H9 (cell line): ENCODE data around the gene ALDOA. TPM values are rescaled to one million over a fixed set of nuclear protein-coding genes. Genes with fewer than 3 reads are reported as not detected.

Experiments
- DNase-seq: peaks from one replicate; pipeline ENCODE4 v3.0.0-alpha.2; 2017
- H2AFZ ChIP-seq: one replicate; pipeline ENCODE4 v1.6.1; 2013; ENCODE audit warnings: mild to moderate bottlenecking, low read length, control low read depth, moderate library complexity
- H2AK5ac ChIP-seq: 2 replicates; pipeline ENCODE4 v1.6.1; 2013; ENCODE audit warnings: low read length, control low read depth, mixed read lengths; ENCODE audit not compliant: insufficient read length
- H2BK120ac ChIP-seq: one replicate; pipeline ENCODE4 v1.6.1; 2013; ENCODE audit warnings: low read depth, mild to moderate bottlenecking, low read length, control low read depth, inconsistent platforms; ENCODE audit not compliant: poor library complexity, severe bottlenecking
- H2BK12ac ChIP-seq: 2 replicates; pipeline ENCODE4 v1.6.1; 2013; ENCODE audit warnings: low read length, control low read depth, mixed read lengths, low read depth; ENCODE audit not compliant: insufficient read length
- H2BK15ac ChIP-seq: 2 replicates; pipeline ENCODE4 v1.6.1; 2013; ENCODE audit warnings: low read depth, low read length, control low read depth
- H2BK20ac ChIP-seq: one replicate; pipeline ENCODE4 v1.6.1; 2013; ENCODE audit warnings: low read depth, mild to moderate bottlenecking, low read length, control low read depth, inconsistent platforms; ENCODE audit not compliant: poor library complexity, severe bottlenecking
- H2BK5ac ChIP-seq: 2 replicates; pipeline ENCODE4 v1.6.1; 2013; ENCODE audit warnings: low read length, control low read depth, mixed read lengths; ENCODE audit not compliant: insufficient read length
- H3K14ac ChIP-seq: 2 replicates; pipeline ENCODE4 v1.6.1; 2013; ENCODE audit warnings: low read length, control low read depth; ENCODE audit not compliant: insufficient read depth
- H3K18ac ChIP-seq: 2 replicates; pipeline ENCODE4 v1.6.1; 2013; ENCODE audit warnings: low read depth, mild to moderate bottlenecking, mixed read lengths, low read length, control low read depth; ENCODE audit not compliant: insufficient read length
- H3K23ac ChIP-seq: 2 replicates; pipeline ENCODE4 v1.6.1; 2013; ENCODE audit warnings: low read length, control low read depth, mixed read lengths, low read depth; ENCODE audit not compliant: insufficient read length
- H3K23me2 ChIP-seq: 2 replicates; pipeline ENCODE4 v1.6.1; 2013; ENCODE audit warnings: low read depth, mild to moderate bottlenecking, mixed read lengths, low read length, control low read depth; ENCODE audit not compliant: insufficient read length, poor library complexity, severe bottlenecking
- H3K27ac ChIP-seq: 2 replicates; pipeline ENCODE4 v1.5.1; 2013; ENCODE audit warnings: low read length, control low read depth, mixed read lengths, low read depth; ENCODE audit not compliant: insufficient read length
- H3K27me3 ChIP-seq: 2 replicates; pipeline ENCODE4 v1.6.1; 2013; ENCODE audit warnings: low read length, control low read depth, inconsistent platforms; ENCODE audit not compliant: insufficient read depth
- H3K4ac ChIP-seq: 2 replicates; pipeline ENCODE4 v1.6.1; 2013; ENCODE audit warnings: low read depth, mild to moderate bottlenecking, control low read depth, inconsistent platforms, low read length, moderate library complexity
- H3K4me1 ChIP-seq: 2 replicates; pipeline ENCODE4 v1.6.1; 2013; ENCODE audit warnings: low read length, control low read depth, inconsistent platforms; ENCODE audit not compliant: insufficient read depth
- H3K4me2 ChIP-seq: 2 replicates; pipeline ENCODE4 v1.6.1; 2013; ENCODE audit warnings: low read length, control low read depth, mixed read lengths; ENCODE audit not compliant: insufficient read length, insufficient read depth
- H3K56ac ChIP-seq: 2 replicates; pipeline ENCODE4 v1.6.1; 2013; ENCODE audit warnings: low read depth, mild to moderate bottlenecking, mixed read lengths, low read length, control low read depth; ENCODE audit not compliant: insufficient read length
- H3K79me1 ChIP-seq: 2 replicates; pipeline ENCODE4 v1.6.1; 2013; ENCODE audit warnings: low read depth, mild to moderate bottlenecking, moderate library complexity, low read length, control low read depth, inconsistent platforms; ENCODE audit not compliant: insufficient read depth, poor library complexity, severe bottlenecking
- H3K79me2 ChIP-seq: 2 replicates; pipeline ENCODE4 v1.6.1; 2013; ENCODE audit warnings: low read length, control low read depth, inconsistent platforms; ENCODE audit not compliant: insufficient read depth
- H3K9ac ChIP-seq: 2 replicates; pipeline ENCODE4 v1.6.1; 2013; ENCODE audit warnings: low read length, control low read depth, mixed read lengths; ENCODE audit not compliant: insufficient read length; ENCODE audit errors: extremely low read depth
- H3K9me3 ChIP-seq: one replicate; pipeline ENCODE4 v1.6.1; 2013; ENCODE audit warnings: low read depth, low read length, inconsistent platforms; ENCODE audit not compliant: control insufficient read depth
- H3T11ph ChIP-seq: one replicate; pipeline ENCODE4 v1.6.1; 2013; ENCODE audit warnings: mild to moderate bottlenecking, low read length, control low read depth, inconsistent platforms
- H4K20me1 ChIP-seq: one replicate; pipeline ENCODE4 v1.6.1; 2013; ENCODE audit not compliant: control insufficient read depth, insufficient read length, insufficient read depth
- H4K5ac ChIP-seq: 2 replicates; pipeline ENCODE4 v1.6.1; 2013; ENCODE audit warnings: low read depth, mild to moderate bottlenecking, mixed read lengths, low read length, control low read depth; ENCODE audit not compliant: insufficient read length
- H4K8ac ChIP-seq: replicated peaks from 2 replicates; pipeline ENCODE4 v1.6.1; 2013; ENCODE audit warnings: low read length, control low read depth, mixed read lengths, low read depth; ENCODE audit not compliant: insufficient read length
- H4K91ac ChIP-seq: 2 replicates; pipeline ENCODE4 v1.6.1; 2013; ENCODE audit warnings: low read depth, mild to moderate bottlenecking, moderate library complexity, mixed read lengths, low read length, control low read depth; ENCODE audit not compliant: insufficient read length
- H3K27ac Mint-ChIP-seq, 3 experiments: 2 replicates in 2 of 3; 3 replicates in 1 of 3; pipeline ENCODE4 v1.8.0; 2020 to 2021; ENCODE audit warnings: mixed read lengths in 3 of 3, mild to moderate bottlenecking in 1 of 3, moderate library complexity in 1 of 3
- H3K27me3 Mint-ChIP-seq: 2 replicates; pipeline ENCODE4 v1.8.0; 2021; ENCODE audit warnings: low read depth, mild to moderate bottlenecking, moderate library complexity, mixed read lengths
- H3K36me3 Mint-ChIP-seq, 3 experiments: 2 replicates in 2 of 3; 3 replicates in 1 of 3; pipeline ENCODE4 v1.8.0; 2020 to 2021; ENCODE audit warnings: low read depth in 3 of 3, mixed read lengths in 3 of 3; ENCODE audit not compliant: insufficient read depth in 1 of 3
- H3K4me1 Mint-ChIP-seq, 2 experiments: 2 replicates each; pipeline ENCODE4 v1.8.0; 2020; ENCODE audit warnings: mixed read lengths in 2 of 2
- H3K4me3 Mint-ChIP-seq, 2 experiments: 2 replicates in 1 of 2; 3 replicates in 1 of 2; pipeline ENCODE4 v1.8.0; 2020 to 2021; ENCODE audit warnings: mild to moderate bottlenecking in 2 of 2, mixed read lengths in 2 of 2, moderate library complexity in 1 of 2
- H3K9me3 Mint-ChIP-seq, 2 experiments: 2 replicates in 1 of 2; 3 replicates in 1 of 2; pipeline ENCODE4 v1.8.0; 2020; ENCODE audit warnings: mild to moderate bottlenecking in 2 of 2, mixed read lengths in 2 of 2, moderate library complexity in 1 of 2
- WGBS: extraction: QIAGEN DNeasy Blood & Tissue Kit; methylation state at CpG from one replicate; pipeline ENCODE4 v1.1.7; 2013; ENCODE audit warnings: missing lambda C conversion rate, low lambda C conversion rate, mixed read lengths; ENCODE audit not compliant: insufficient read length; ENCODE audit errors: extremely low coverage; 5-methylcytosine and 5-hydroxymethylcytosine counted together
- total RNA-seq: library from RNA; stranded (reverse); gene quantifications from 2 replicates; pipeline ENCODE4 v1.2.1, GENCODE V29; 2021
- TF ChIP-seq, protein P1 (sequence below): fragments of 200-600 bp; sonication (generic); conservative IDR thresholded peaks from 3 replicates; pipeline ENCODE4 v1.8.0; 2021; ENCODE audit warnings: antibody characterized with exemption, mild to moderate bottlenecking

ALDOA gene
- total RNA-seq, 1 experiment from 2014 or later = 1,356 TPM

DNA sequence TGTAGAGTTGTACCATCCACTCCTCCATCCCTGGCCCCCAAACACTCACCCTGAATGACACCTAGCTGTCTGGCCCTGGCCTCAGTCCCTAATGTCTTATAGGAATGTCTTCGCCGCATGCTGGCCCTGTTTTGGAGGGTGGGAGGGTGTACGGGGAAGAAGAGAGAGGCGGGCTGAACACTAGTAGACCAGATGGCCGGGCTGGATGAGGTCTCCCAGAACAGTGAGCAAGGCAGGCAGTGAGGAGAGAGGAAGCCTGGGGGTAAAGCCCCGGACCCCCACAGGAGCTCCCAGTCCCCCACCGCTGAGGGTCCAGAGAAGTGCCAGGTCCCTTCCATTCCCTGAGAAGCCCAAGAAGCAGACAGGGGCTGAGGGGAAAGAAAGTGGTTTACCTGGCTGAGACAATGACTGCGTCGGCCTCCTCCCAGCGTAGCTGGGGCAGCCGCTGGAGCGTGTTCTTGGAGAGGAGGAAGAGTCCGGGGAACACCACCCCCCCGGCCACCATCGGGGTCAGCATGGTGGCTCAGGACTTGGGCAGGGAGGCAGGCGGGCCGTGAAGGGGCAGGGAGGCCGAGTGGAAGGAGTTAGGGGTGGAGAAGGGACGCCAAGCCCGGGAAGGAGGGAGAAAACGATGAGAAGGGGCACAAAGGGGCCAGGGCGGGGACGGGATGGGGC lies 35.4 kb upstream of the ALDOA start:
- DNase-seq = peak; percentile 36
- H3K4me1 Mint-ChIP-seq = peaks cover 27 to 42% of the 10 kb centered on the region in 2 experiments

More for the DNA sequence above, 35.4 kb upstream of the ALDOA start:
- H3K4me1 ChIP-seq = peaks cover 3% of the 10 kb centered on the region; the same call in 1 of the 2 replicates
- H3K4me2 ChIP-seq = peak overlapping the region; percentile 76
- H3K9me3 ChIP-seq = no peaks in the 10 kb centered on the region
- H3K18ac ChIP-seq = peak overlapping the region; percentile 80
- no CpG with 5 or more reads among the region's 23 CpGs for WGBS
- no peak overlapping the region for H3K23ac ChIP-seq
- H3K14ac ChIP-seq = peak overlapping the region; percentile 52
- H3K4ac ChIP-seq = no peak overlapping the region
- H2BK12ac ChIP-seq = no peak overlapping the region
- H3T11ph ChIP-seq = no peak overlapping the region
- no peak overlapping the region for H2AK5ac ChIP-seq
- no peaks in the 10 kb centered on the region; the same call in 1 of the 2 replicates for H3K79me2 ChIP-seq
- H3K27ac Mint-ChIP-seq = no peak overlapping the region; a peak in 1 of 7 replicates
- H3K56ac ChIP-seq = no peak overlapping the region
- H3K9ac ChIP-seq = peak overlapping the region; percentile 12
- H2AFZ ChIP-seq = no peak overlapping the region
- H2BK20ac ChIP-seq = no peak overlapping the region
- no peaks in the 10 kb centered on the region; the same call in 1 of the 2 replicates for H3K27me3 ChIP-seq
- H3K27ac ChIP-seq = no peak overlapping the region
- peaks cover 20% of the 10 kb centered on the region for H3K23me2 ChIP-seq
- TF ChIP-seq, protein P1, sequence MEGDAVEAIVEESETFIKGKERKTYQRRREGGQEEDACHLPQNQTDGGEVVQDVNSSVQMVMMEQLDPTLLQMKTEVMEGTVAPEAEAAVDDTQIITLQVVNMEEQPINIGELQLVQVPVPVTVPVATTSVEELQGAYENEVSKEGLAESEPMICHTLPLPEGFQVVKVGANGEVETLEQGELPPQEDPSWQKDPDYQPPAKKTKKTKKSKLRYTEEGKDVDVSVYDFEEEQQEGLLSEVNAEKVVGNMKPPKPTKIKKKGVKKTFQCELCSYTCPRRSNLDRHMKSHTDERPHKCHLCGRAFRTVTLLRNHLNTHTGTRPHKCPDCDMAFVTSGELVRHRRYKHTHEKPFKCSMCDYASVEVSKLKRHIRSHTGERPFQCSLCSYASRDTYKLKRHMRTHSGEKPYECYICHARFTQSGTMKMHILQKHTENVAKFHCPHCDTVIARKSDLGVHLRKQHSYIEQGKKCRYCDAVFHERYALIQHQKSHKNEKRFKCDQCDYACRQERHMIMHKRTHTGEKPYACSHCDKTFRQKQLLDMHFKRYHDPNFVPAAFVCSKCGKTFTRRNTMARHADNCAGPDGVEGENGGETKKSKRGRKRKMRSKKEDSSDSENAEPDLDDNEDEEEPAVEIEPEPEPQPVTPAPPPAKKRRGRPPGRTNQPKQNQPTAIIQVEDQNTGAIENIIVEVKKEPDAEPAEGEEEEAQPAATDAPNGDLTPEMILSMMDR = no peak
- H3K79me1 ChIP-seq = no peaks in the 10 kb centered on the region
- no peak overlapping the region for H2BK120ac ChIP-seq
- H2BK5ac ChIP-seq = no peak overlapping the region
- H4K20me1 ChIP-seq = no peaks in the 10 kb centered on the region
- peaks cover 6 to 16% (median 10%) of the 10 kb centered on the region in 3 experiments; a peak in 5 of 7 replicates for H3K36me3 Mint-ChIP-seq
- H2BK15ac ChIP-seq = no peak overlapping the region
- H4K5ac ChIP-seq = no peak overlapping the region
- H4K91ac ChIP-seq = no peak overlapping the region
- H4K8ac ChIP-seq = no peak overlapping the region
- H3K9me3 Mint-ChIP-seq = no peaks in the 10 kb centered on the region; a peak in 1 of 5 replicates
- H3K27me3 Mint-ChIP-seq = peaks cover 29% of the 10 kb centered on the region
- H3K4me3 Mint-ChIP-seq = peak overlapping the region; percentile 73 to 90
